Measurements from ENCODE around the gene IDH3A.

The IDH3A gene

GRCh38 chr15:78192826-78193594, 43.8 kb downstream of the IDH3A start:
- no peak for TF ChIP-seq CTCF (IDR thresholded peaks at IDR 0.05; ENCODE audit: low read depth, low read length)
- no peak for DNase-seq (ENCODE audit: low read depth in 2 of 2)
- no peak overlapping the region for H3K4me3 ChIP-seq (replicated peaks in 1 of 2; ENCODE audit: low read depth in 2 of 2, low read length in 2 of 2)

- DNase-seq (ENCODE audit: low read depth in 2 of 2), result no peak
- TF ChIP-seq CTCF (IDR thresholded peaks at IDR 0.05; ENCODE audit: low read depth, low read length), result no peak
Observed at GRCh38 chr15:78193731-78194567, 44.8 kb downstream of the IDH3A start.

GRCh38 chr15:78194568-78194925, 45.4 kb downstream of the IDH3A start:
- no peak for DNase-seq (ENCODE audit: low read depth in 2 of 2)
- H3K4me3 ChIP-seq (replicated peaks in 1 of 2; ENCODE audit: low read depth in 2 of 2, low read length in 2 of 2), result no peak overlapping the region
- no peak for TF ChIP-seq CTCF (IDR thresholded peaks at IDR 0.05; ENCODE audit: low read depth, low read length)

More at GRCh38 chr15:78193731-78194567, 44.8 kb downstream of the IDH3A start:
- H3K4me3 ChIP-seq (replicated peaks in 1 of 2; ENCODE audit: low read depth in 2 of 2, low read length in 2 of 2), result no peak overlapping the region

- TF ChIP-seq CTCF (IDR thresholded peaks at IDR 0.05; ENCODE audit: low read depth, low read length), result peak; percentile 65
- peak in 1 of 2 donors; percentile 22 for DNase-seq (ENCODE audit: low read depth in 2 of 2)
- H3K4me3 ChIP-seq (replicated peaks in 1 of 2; ENCODE audit: low read depth in 2 of 2, low read length in 2 of 2), result no peak overlapping the region
Observed at GRCh38 chr15:78195735-78196201, 46.6 kb downstream of the IDH3A start.

- no peak overlapping the region for H3K4me3 ChIP-seq (replicated peaks in 1 of 2; ENCODE audit: low read depth in 2 of 2, low read length in 2 of 2)
- no peak for TF ChIP-seq CTCF (IDR thresholded peaks at IDR 0.05; ENCODE audit: low read depth, low read length)
- no peak for DNase-seq (ENCODE audit: low read depth in 2 of 2)
Observed at GRCh38 chr15:78197632-78198031, 48.5 kb downstream of the IDH3A start.

- no peak overlapping the region for H3K4me3 ChIP-seq (replicated peaks in 1 of 2; ENCODE audit: low read depth in 2 of 2, low read length in 2 of 2)
- no peak for DNase-seq (ENCODE audit: low read depth in 2 of 2)
- no peak for TF ChIP-seq CTCF (IDR thresholded peaks at IDR 0.05; ENCODE audit: low read depth, low read length)
Observed at GRCh38 chr15:78200276-78200930, 51.2 kb downstream of the IDH3A start.
